Karpas-422 (cell line): ENCODE results near the gene NMNAT2. TPM values are rescaled to one million over a fixed set of nuclear protein-coding genes. Genes with fewer than 3 reads are reported as not detected.

Experiments
- DNase-seq: peaks from one replicate; pipeline ENCODE4 v3.0.0-alpha.2; 2015
- H2AFZ ChIP-seq: fragments of 200-600 bp; sonication (generic); 2 replicates; pipeline ENCODE4 v1.6.1; 2014; ENCODE audit warnings: antibody characterized with exemption, low read length, mixed read lengths
- H3K27ac ChIP-seq: fragments of 200-600 bp; sonication (generic); 2 replicates; pipeline ENCODE4 v1.5.1; 2014; ENCODE audit warnings: mild to moderate bottlenecking, low read length, moderate library complexity
- H3K27me3 ChIP-seq: fragments of 200-600 bp; sonication (generic); 2 replicates; pipeline ENCODE4 v1.6.1; 2014; ENCODE audit warnings: low read length, mixed read lengths
- H3K36me3 ChIP-seq: fragments of 200-600 bp; sonication (generic); 2 replicates; pipeline ENCODE4 v1.6.1; 2014; ENCODE audit warnings: low read length, mixed read lengths; ENCODE audit not compliant: insufficient read depth
- H3K4me1 ChIP-seq: fragments of 200-600 bp; sonication (generic); 2 replicates; pipeline ENCODE4 v1.6.1; 2014; ENCODE audit warnings: mild to moderate bottlenecking, low read length, mixed read lengths
- H3K4me2 ChIP-seq: fragments of 200-600 bp; sonication (generic); 2 replicates; pipeline ENCODE4 v1.6.1; 2014; ENCODE audit warnings: low read length, low read depth, mild to moderate bottlenecking; ENCODE audit not compliant: poor library complexity, severe bottlenecking
- H3K4me3 ChIP-seq: fragments of 200-600 bp; sonication (generic); 2 replicates; pipeline ENCODE4 v1.5.1; 2014; ENCODE audit warnings: mild to moderate bottlenecking, antibody characterized with exemption, low read length, mixed read lengths
- H3K79me2 ChIP-seq: fragments of 200-600 bp; sonication (generic); 2 replicates; pipeline ENCODE4 v1.6.1; 2014; ENCODE audit warnings: mild to moderate bottlenecking, low read length, mixed read lengths
- H3K9ac ChIP-seq: fragments of 200-600 bp; sonication (generic); 2 replicates; pipeline ENCODE4 v1.6.0; 2014; ENCODE audit warnings: low read length
- H3K9me2 ChIP-seq: fragments of 200-600 bp; sonication (generic), shearing (Covaris generic); replicated peaks from 2 replicates; pipeline ENCODE4 v1.6.0; 2014; ENCODE audit warnings: mild to moderate bottlenecking, low read length, moderate library complexity; ENCODE audit not compliant: insufficient read depth
- H3K9me3 ChIP-seq: fragments of 300-700, 200-600 bp; sonication (generic); 2 replicates; pipeline ENCODE4 v1.6.1; 2014; ENCODE audit warnings: low read length, mixed read lengths
- H4K20me1 ChIP-seq: fragments of 200-600 bp; sonication (generic); 2 replicates; pipeline ENCODE4 v1.6.1; 2014; ENCODE audit warnings: mild to moderate bottlenecking, antibody characterized with exemption, low read length, low read depth; ENCODE audit not compliant: insufficient read depth
- total RNA-seq: library from RNA; depleted of rRNA; stranded (reverse); fragments of >200 nt; shearing (Covaris generic); gene quantifications from 2 replicates; pipeline ENCODE4 v1.2.3, GENCODE V29; 2014; ENCODE audit warnings: low replicate concordance; rRNA removed

Gene NMNAT2
- total RNA-seq, 1 experiment from 2014 or later, result not detected

GRCh38 chr1:183199304-183199703, 218.9 kb downstream of the NMNAT2 start:
- Histone ChIP-seq H2AFZ (no peak overlapping the region), H3K9me2 (no peaks in the 10 kb centered on the region), H3K9me3 (no peaks in the 10 kb centered on the region), H3K9ac (no peak overlapping the region), H3K79me2 (no peaks in the 10 kb centered on the region), H3K4me3 (no peak overlapping the region), H3K27ac (no peak overlapping the region), H3K36me3 (no peaks in the 10 kb centered on the region), H3K4me1 (no peaks in the 10 kb centered on the region), H4K20me1 (no peaks in the 10 kb centered on the region), H3K4me2 (no peak overlapping the region), H3K27me3 (no peaks in the 10 kb centered on the region)
- DNase-seq, result no peak

- DNase-seq, result no peak
- Histone ChIP-seq H3K27ac (no peak overlapping the region), H3K4me2 (no peak overlapping the region), H3K4me3 (no peak overlapping the region), H3K79me2 (no peaks in the 10 kb centered on the region), H3K36me3 (no peaks in the 10 kb centered on the region), H4K20me1 (no peaks in the 10 kb centered on the region), H3K9me2 (no peaks in the 10 kb centered on the region), H3K9me3 (no peaks in the 10 kb centered on the region), H3K4me1 (no peaks in the 10 kb centered on the region), H2AFZ (no peak overlapping the region), H3K27me3 (no peaks in the 10 kb centered on the region), H3K9ac (no peak overlapping the region)
These were observed 219.7 kb downstream of the NMNAT2 start for GRCh38 chr1:183198463-183198862.

Other genes with a start within 250 kb of the NMNAT2 start
- gene LAMC2, start 232.1 kb downstream of the NMNAT2 start, total RNA-seq, result not detected in 2 replicates
- gene SMG7, start 54.1 kb upstream of the NMNAT2 start, total RNA-seq, result 41.1 and 99.7 TPM in 2 replicates
- gene NCF2, start 172.1 kb upstream of the NMNAT2 start, total RNA-seq, result 7.0 and 13.5 TPM in 2 replicates
- gene ARPC5, start 217.4 kb upstream of the NMNAT2 start, total RNA-seq, result 93.3 and 238 TPM in 2 replicates
- not detected in 2 replicates for gene APOBEC4, start 234.9 kb upstream of the NMNAT2 start, total RNA-seq